HCT116 (cell line): ENCODE results near the gene SMARCA4. TPM values are rescaled to one million over a fixed set of nuclear protein-coding genes. Genes with fewer than 3 reads are reported as not detected.

Source experiments
- ATAC-seq: fragments of 200-7000 bp; cut with Tn5 transposase; 2 replicates; pipeline ENCODE4 v1.9.1; 2020; ENCODE audit warnings: mild to moderate bottlenecking, moderate library complexity
- BruUV-seq: library from RNA; stranded (reverse); fragments of 400-500 nt; replicated peaks from 2 replicates; lab custom pipeline; 2021; lab: Mats Ljungman, UMichigan
- CTCF ChIA-PET: fragments of 300-600 bp; sonication (Branson Sonifier 250); formaldehyde crosslinking; loops from one replicate; lab custom pipeline; 2021; ENCODE audit warnings: antibody characterized with exemption; lab: Charles Lee
- POLR2A ChIA-PET: fragments of 300-600, 350-600 bp; sonication (Branson Sonifier 250); formaldehyde crosslinking; loops from one replicate; lab custom pipeline; 2021; ENCODE audit warnings: antibody characterized with exemption; lab: Charles Lee
- RAD21 ChIA-PET, 2 experiments: fragments of 300-600 bp; sonication (Branson Sonifier 250); formaldehyde crosslinking; loops; one replicate each; lab custom pipeline; 2023; ENCODE audit warnings: low total read pairs in 2 of 2; ENCODE audit not compliant: uncharacterized antibody in 2 of 2, unreplicated experiment in 2 of 2, low non-redundant PET in 1 of 2; lab: Charles Lee
- DNase-seq: peaks from one replicate; pipeline ENCODE4 v3.0.0-alpha.2; 2010; ENCODE audit warnings: low read depth, low spot score
- H2AFZ ChIP-seq: fragments of 200-600 bp; shearing (Covaris generic), sonication (generic); 2 replicates; pipeline ENCODE4 v1.6.1; 2017; ENCODE audit warnings: low read depth, mixed run types, mixed read lengths, antibody characterized with exemption, low read length; ENCODE audit not compliant: poor library complexity, severe bottlenecking
- H3K27ac ChIP-seq: 2 replicates; pipeline ENCODE4 v1.5.1; 2012; ENCODE audit warnings: low read depth, low read length
- H3K27me3 ChIP-seq: fragments of 200-600 bp; sonication (generic); 2 replicates; pipeline ENCODE4 v1.6.1; 2016; ENCODE audit warnings: mixed run types, low read length, mixed read lengths; ENCODE audit not compliant: insufficient read depth
- H3K36me3 ChIP-seq, 2 experiments: fragments of 200-500 bp in 1 of 2; fragments of 200-600 bp in 1 of 2; sonication (Bioruptor generic) in 1 of 2; sonication (generic) in 1 of 2; 2 replicates each; pipeline versions ENCODE4 v1.5.1 to v1.6.1; 2014 to 2016; ENCODE audit warnings: low read length in 2 of 2, inconsistent platforms in 1 of 2, mixed read lengths in 1 of 2, mixed run types in 1 of 2; ENCODE audit not compliant: insufficient read depth in 2 of 2, control insufficient read depth in 1 of 2
- H3K4me1 ChIP-seq, 2 experiments: fragments of 200-600 bp in 1 of 2; sonication (generic) in 1 of 2; 2 replicates each; pipeline versions ENCODE4 v1.5.1 to v1.6.1; 2012 to 2017; ENCODE audit warnings: low read length in 2 of 2, inconsistent platforms in 1 of 2, mild to moderate bottlenecking in 1 of 2, mixed read lengths in 1 of 2, mixed run types in 1 of 2, moderate library complexity in 1 of 2; ENCODE audit not compliant: insufficient read depth in 2 of 2, control insufficient read depth in 1 of 2
- H3K4me2 ChIP-seq: fragments of 200-600 bp; sonication (generic); 2 replicates; pipeline ENCODE4 v1.6.1; 2017; ENCODE audit warnings: mixed run types, low read length, mixed read lengths
- H3K4me3 ChIP-seq, 2 experiments: fragments of 200-600 bp in 1 of 2; sonication (generic) in 1 of 2; replicated peaks in 1 of 2; 2 replicates each; pipeline ENCODE4 v1.5.1; 2011 to 2016; ENCODE audit warnings: low read length in 2 of 2, control low read depth in 1 of 2, low read depth in 1 of 2, mild to moderate bottlenecking in 1 of 2, mixed read lengths in 1 of 2, mixed run types in 1 of 2
- H3K79me2 ChIP-seq: fragments of 200-600 bp; sonication (generic); 2 replicates; pipeline ENCODE4 v1.6.1; 2017; ENCODE audit warnings: mild to moderate bottlenecking, mixed run types, low read length, moderate library complexity, mixed read lengths; ENCODE audit not compliant: insufficient read depth
- H3K9ac ChIP-seq: fragments of 200-600 bp; sonication (generic); 2 replicates; pipeline ENCODE4 v1.6.1; 2016; ENCODE audit warnings: low read length, mixed read lengths
- H3K9me2 ChIP-seq: fragments of 200-600 bp; sonication (generic), shearing (Covaris generic); 2 replicates; pipeline ENCODE4 v1.6.1; 2017; ENCODE audit warnings: mixed run types, mild to moderate bottlenecking, moderate library complexity; ENCODE audit not compliant: insufficient read depth
- H3K9me3 ChIP-seq, 2 experiments: fragments of 200-500 bp in 1 of 2; fragments of 200-600 bp in 1 of 2; sonication (Bioruptor generic) in 1 of 2; sonication (generic) in 1 of 2; 2 replicates each; pipeline ENCODE4 v1.6.1; 2014 to 2017; ENCODE audit warnings: low read length in 2 of 2, mixed read lengths in 2 of 2, inconsistent platforms in 1 of 2, low read depth in 1 of 2, mild to moderate bottlenecking in 1 of 2, mixed run types in 1 of 2, moderate library complexity in 1 of 2; ENCODE audit not compliant: control insufficient read depth in 1 of 2, insufficient read depth in 1 of 2
- H4K20me1 ChIP-seq: fragments of 200-600 bp; sonication (generic), shearing (Covaris generic); 2 replicates; pipeline ENCODE4 v1.6.1; 2017; ENCODE audit warnings: mixed run types, mild to moderate bottlenecking, moderate library complexity; ENCODE audit not compliant: insufficient read depth
- CBX3 ChIP-seq: IDR thresholded peaks from 2 replicates; pipeline ENCODE4 v1.6.1; 2012; ENCODE audit warnings: low read depth
- CEBPB ChIP-seq: IDR thresholded peaks from 2 replicates; pipeline ENCODE4 v1.6.1; 2012; ENCODE audit warnings: low read depth
- ELF1 ChIP-seq: IDR thresholded peaks from 2 replicates; pipeline ENCODE4 v1.6.1; 2012; ENCODE audit warnings: low read depth, borderline replicate concordance
- EZH2 ChIP-seq: fragments of 200-600 bp; sonication (generic); IDR thresholded peaks from 2 replicates; pipeline ENCODE4 v1.6.1; 2017; ENCODE audit warnings: antibody characterized with exemption, mixed run types
- EZH2phosphoT487 ChIP-seq: fragments of 200-600 bp; IDR thresholded peaks from 2 replicates; pipeline ENCODE4 v1.6.1; 2018; ENCODE audit warnings: antibody characterized with exemption, borderline replicate concordance
- FOSL1 ChIP-seq: IDR thresholded peaks from 2 replicates; pipeline ENCODE4 v1.6.1; 2012; ENCODE audit warnings: low read depth
- JUND ChIP-seq: IDR thresholded peaks from 2 replicates; pipeline ENCODE4 v1.6.1; 2012
- POLR2A ChIP-seq: IDR thresholded peaks from 2 replicates; pipeline ENCODE4 v1.7.0; 2011; ENCODE audit warnings: borderline replicate concordance; ENCODE audit not compliant: insufficient read depth, insufficient read length; ENCODE audit errors: extremely low read depth
- SP1 ChIP-seq: IDR thresholded peaks from 2 replicates; pipeline ENCODE4 v1.6.1; 2012; ENCODE audit warnings: low read depth
- SRF ChIP-seq: IDR thresholded peaks from 2 replicates; pipeline ENCODE4 v1.6.1; 2012; ENCODE audit warnings: low read depth
- TCF7L2 ChIP-seq: IDR thresholded peaks from 2 replicates; pipeline ENCODE4 v1.7.0; 2011; ENCODE audit warnings: borderline replicate concordance, inconsistent platforms; ENCODE audit not compliant: insufficient read depth, insufficient read length; ENCODE audit errors: extremely low read depth
- ZFX ChIP-seq: fragments of 450-650 bp; IDR thresholded peaks from 2 replicates; pipeline ENCODE4 v1.6.1; 2017
- ZNF274 ChIP-seq: fragments of 200-500 bp; sonication (Bioruptor generic); IDR thresholded peaks from 2 replicates; pipeline ENCODE4 v1.6.1; 2014; ENCODE audit warnings: mild to moderate bottlenecking, low read depth, low read length, inconsistent platforms
- intact Hi-C: fragments of 100-400 bp; cut with micrococcal nuclease; formaldehyde crosslinking; loops from 2 replicates; pipeline ENCODE4 v1.10.0; 2022
- total RNA-seq: library from RNA; stranded (reverse); gene quantifications from one replicate; pipeline ENCODE4 v1.2.1, GENCODE V29; 2021; ENCODE audit not compliant: unreplicated experiment
- TF ChIP-seq, protein P1 (sequence below): IDR thresholded peaks from 2 replicates; pipeline ENCODE4 v1.6.1; 2012; ENCODE audit warnings: low read depth
- TF ChIP-seq, protein P2 (sequence below): IDR thresholded peaks from 2 replicates; pipeline ENCODE4 v1.6.1; 2012
- TF ChIP-seq, protein P3 (sequence below): IDR thresholded peaks from 2 replicates; pipeline ENCODE4 v1.6.1; 2012
- TF ChIP-seq, protein P4 (sequence below): IDR thresholded peaks from 2 replicates; pipeline ENCODE4 v1.6.1; 2011; ENCODE audit warnings: mild to moderate bottlenecking, low read length, moderate library complexity; ENCODE audit not compliant: insufficient replicate concordance; ENCODE audit errors: extremely low read depth

Gene SMARCA4
- total RNA-seq, 1 experiment from 2014 or later, result 116 TPM

DNA sequence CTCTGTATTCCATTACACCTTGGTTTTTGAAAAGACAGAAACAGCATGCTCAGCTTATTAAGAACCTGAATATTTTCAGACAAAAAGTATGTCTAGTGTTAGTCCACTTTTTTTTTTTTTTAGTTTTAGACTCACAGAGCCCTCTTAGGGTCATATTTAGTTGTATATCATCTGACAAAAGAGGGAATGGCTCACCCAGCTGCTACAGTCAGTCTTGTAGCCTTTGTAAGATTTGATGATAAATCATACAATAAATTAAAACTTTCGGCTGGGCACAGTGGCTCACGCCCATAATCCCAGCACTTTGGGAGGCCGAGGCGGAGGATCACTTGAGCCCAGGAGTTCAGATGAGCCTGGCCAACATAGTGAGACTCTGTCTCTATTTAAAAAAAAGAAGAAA lies 84.7 kb downstream of the SMARCA4 start (continued):
- no peak for TF ChIP-seq TCF7L2

DNA sequence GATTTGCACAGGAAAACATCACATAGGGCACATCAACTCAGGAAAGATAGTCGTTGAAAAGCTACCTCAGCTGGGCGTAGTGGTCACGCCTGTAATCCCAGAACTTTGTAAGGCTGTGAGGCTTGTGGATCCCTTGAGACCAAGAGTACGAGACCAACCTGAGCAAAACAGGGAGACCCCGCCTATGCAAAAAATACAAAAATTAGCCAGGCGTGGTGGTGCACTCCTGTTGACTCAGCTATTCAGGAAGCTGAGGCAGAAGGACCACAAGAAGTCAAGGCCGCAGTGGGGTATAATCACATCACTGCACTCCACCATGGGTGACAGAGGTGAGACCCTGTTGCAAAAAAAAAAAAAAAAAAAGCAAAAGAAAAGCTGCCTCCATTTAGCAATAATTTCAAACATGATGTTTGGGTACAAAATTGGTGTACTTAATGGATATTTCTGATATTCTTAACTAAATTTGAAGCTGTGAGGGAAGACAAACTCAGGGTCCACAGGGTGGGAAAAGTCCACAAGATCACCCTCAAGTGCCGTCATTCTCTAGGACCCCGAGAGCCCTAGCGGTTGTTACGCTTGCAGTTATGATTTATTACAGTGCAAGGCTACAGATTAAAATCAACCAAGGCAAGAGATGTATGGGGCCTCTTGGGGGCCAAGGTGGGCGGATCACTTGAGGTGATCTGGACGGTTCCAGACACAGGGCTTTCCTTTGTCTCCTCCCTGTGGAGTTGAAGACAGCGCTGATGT lies 86.0 kb downstream of the SMARCA4 start:
- intact Hi-C loops, result no loop called here
- Histone ChIP-seq H3K4me2 (no peak overlapping the region), H3K4me1 (no peaks in the 10 kb centered on the region), H3K9ac (no peak overlapping the region), H2AFZ (no peak overlapping the region), H3K36me3 (peaks cover 13 to 32% of the 10 kb centered on the region in 2 experiments), H3K9me3 (no peaks in the 10 kb centered on the region), H3K4me3 (no peak overlapping the region), H3K27me3 (no peaks in the 10 kb centered on the region), H4K20me1 (no peaks in the 10 kb centered on the region), H3K27ac (no peak overlapping the region), H3K9me2 (no peaks in the 10 kb centered on the region), H3K79me2 (peaks cover 15% of the 10 kb centered on the region; the same call in 1 of the 2 replicates)
- BruUV-seq, result no TSS peak
- TF ChIP-seq SP1, result no peak
- TF ChIP-seq, protein P1, sequence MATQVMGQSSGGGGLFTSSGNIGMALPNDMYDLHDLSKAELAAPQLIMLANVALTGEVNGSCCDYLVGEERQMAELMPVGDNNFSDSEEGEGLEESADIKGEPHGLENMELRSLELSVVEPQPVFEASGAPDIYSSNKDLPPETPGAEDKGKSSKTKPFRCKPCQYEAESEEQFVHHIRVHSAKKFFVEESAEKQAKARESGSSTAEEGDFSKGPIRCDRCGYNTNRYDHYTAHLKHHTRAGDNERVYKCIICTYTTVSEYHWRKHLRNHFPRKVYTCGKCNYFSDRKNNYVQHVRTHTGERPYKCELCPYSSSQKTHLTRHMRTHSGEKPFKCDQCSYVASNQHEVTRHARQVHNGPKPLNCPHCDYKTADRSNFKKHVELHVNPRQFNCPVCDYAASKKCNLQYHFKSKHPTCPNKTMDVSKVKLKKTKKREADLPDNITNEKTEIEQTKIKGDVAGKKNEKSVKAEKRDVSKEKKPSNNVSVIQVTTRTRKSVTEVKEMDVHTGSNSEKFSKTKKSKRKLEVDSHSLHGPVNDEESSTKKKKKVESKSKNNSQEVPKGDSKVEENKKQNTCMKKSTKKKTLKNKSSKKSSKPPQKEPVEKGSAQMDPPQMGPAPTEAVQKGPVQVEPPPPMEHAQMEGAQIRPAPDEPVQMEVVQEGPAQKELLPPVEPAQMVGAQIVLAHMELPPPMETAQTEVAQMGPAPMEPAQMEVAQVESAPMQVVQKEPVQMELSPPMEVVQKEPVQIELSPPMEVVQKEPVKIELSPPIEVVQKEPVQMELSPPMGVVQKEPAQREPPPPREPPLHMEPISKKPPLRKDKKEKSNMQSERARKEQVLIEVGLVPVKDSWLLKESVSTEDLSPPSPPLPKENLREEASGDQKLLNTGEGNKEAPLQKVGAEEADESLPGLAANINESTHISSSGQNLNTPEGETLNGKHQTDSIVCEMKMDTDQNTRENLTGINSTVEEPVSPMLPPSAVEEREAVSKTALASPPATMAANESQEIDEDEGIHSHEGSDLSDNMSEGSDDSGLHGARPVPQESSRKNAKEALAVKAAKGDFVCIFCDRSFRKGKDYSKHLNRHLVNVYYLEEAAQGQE, result no peak
- TF ChIP-seq CEBPB, result no peak
- TF ChIP-seq EZH2phosphoT487, result no peak
- TF ChIP-seq SRF, result no peak
- no peak for TF ChIP-seq TCF7L2
- TF ChIP-seq ELF1, result no peak
- no peak for TF ChIP-seq JUND
- TF ChIP-seq, protein P2, sequence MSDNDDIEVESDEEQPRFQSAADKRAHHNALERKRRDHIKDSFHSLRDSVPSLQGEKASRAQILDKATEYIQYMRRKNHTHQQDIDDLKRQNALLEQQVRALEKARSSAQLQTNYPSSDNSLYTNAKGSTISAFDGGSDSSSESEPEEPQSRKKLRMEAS, result no peak
- TF ChIP-seq ZFX, result no peak
- TF ChIP-seq, protein P3, sequence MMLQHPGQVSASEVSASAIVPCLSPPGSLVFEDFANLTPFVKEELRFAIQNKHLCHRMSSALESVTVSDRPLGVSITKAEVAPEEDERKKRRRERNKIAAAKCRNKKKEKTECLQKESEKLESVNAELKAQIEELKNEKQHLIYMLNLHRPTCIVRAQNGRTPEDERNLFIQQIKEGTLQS, result no peak
- no peak for TF ChIP-seq EZH2
- TF ChIP-seq CBX3, result no peak
- TF ChIP-seq ZNF274, result no peak
- no peak for TF ChIP-seq FOSL1
- TF ChIP-seq POLR2A, result no peak
- TF ChIP-seq, protein P4, sequence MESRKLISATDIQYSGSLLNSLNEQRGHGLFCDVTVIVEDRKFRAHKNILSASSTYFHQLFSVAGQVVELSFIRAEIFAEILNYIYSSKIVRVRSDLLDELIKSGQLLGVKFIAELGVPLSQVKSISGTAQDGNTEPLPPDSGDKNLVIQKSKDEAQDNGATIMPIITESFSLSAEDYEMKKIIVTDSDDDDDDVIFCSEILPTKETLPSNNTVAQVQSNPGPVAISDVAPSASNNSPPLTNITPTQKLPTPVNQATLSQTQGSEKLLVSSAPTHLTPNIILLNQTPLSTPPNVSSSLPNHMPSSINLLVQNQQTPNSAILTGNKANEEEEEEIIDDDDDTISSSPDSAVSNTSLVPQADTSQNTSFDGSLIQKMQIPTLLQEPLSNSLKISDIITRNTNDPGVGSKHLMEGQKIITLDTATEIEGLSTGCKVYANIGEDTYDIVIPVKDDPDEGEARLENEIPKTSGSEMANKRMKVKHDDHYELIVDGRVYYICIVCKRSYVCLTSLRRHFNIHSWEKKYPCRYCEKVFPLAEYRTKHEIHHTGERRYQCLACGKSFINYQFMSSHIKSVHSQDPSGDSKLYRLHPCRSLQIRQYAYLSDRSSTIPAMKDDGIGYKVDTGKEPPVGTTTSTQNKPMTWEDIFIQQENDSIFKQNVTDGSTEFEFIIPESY, result no peak
- ChIA-PET RAD21 (no interaction called here), POLR2A (no interaction called here), CTCF (interaction anchor here (0.7 to 1.4 kb wide), 2 partner anchors 11 to 102 kb away, joined by 4 to 6 read pairs; no protein-coding TSS in a partner anchor)
- ATAC-seq (no peak), DNase-seq (no peak)
